PC-3 (cell line): ENCODE measurements around the gene CCNL1.

Experiments used
- CTCF ChIP-seq: fragments of 300-600 bp; sonication (generic); conservative IDR thresholded peaks from 2 replicates; pipeline ENCODE4 v1.5.1; 2017; ENCODE audit warnings: antibody characterized with exemption, low read depth, mild to moderate bottlenecking, low read length
- EZH2 ChIP-seq: fragments of 300-600 bp; sonication (generic); IDR thresholded peaks from one replicate; pipeline ENCODE4 v1.6.1; 2017; ENCODE audit warnings: antibody characterized with exemption, mild to moderate bottlenecking, low read length; ENCODE audit not compliant: unreplicated experiment
- EZH2phosphoT487 ChIP-seq: fragments of 300-600 bp; sonication (generic); IDR thresholded peaks from 2 replicates; pipeline ENCODE4 v1.6.1; 2018; ENCODE audit warnings: mild to moderate bottlenecking, antibody characterized with exemption, low read length, borderline replicate concordance

- TF ChIP-seq CTCF (peak; percentile 34; the same call in 1 of the 2 replicates), EZH2 (no peak), EZH2phosphoT487 (no peak)
These were observed 22.9 kb upstream of the CCNL1 start for GRCh38 chr3:157182879-157183278.
